ENCODE measurements around the gene ATP6V0A4.
"Not testable (repeated sequence)": the region's sequence is repeated elsewhere in the genome, so short reads cannot be mapped to it uniquely, and the experiment has no call there.

Gene ATP6V0A4

DNA sequence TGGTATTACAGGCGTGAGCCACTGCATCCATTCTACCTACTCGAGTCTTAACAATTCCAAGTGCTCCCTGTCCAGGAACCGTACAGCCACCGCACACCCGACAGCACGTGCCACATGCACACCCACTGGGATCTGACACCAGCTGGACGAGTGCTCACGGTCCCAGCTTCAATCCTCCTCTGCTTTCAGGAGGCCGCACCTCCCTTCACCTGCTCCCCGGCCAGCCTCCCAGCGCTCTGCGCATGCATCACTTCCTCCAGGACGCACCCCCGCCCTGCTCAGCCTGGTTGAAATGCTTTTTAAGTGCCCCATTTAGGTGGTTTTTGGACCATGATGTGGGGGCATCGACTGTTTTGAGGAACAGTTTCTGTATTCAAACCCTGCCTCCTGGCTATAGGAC lies 47.5 kb downstream of the ATP6V0A4 start:
- Mint-ChIP-seq H3K27me3 (peaks cover 1% of the 10 kb centered on the region), H3K4me1 (peaks cover 44% of the 10 kb centered on the region), H3K27ac (no peak overlapping the region), H3K36me3 (ENCODE audit: low read depth) (no peaks in the 10 kb centered on the region), H3K9me3 (peaks cover 5% of the 10 kb centered on the region), H3K4me3 (no peak overlapping the region)
- DNase-seq, result no peak
- ATAC-seq, result no peak

DNA sequence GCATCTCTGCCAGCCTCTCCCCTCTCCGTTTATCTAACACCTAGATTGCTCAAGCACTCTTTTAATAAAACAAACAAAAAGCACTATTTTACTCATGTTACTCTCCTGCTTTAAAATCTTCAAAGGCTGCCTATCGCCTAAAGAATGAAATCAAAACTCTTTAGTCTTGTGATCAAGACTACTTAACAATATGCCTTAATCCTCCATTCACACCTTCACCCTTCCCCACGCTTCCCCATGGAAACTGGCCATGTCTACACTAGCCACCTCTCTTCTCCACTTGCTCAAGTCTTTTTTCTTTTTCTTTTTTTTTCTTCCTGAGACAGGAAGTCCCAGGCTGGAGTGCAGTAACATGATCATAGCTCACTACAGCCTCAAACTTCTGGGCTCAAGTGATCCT lies 48.0 kb downstream of the ATP6V0A4 start:
- H3K9me3 Mint-ChIP-seq, result peaks cover 5% of the 10 kb centered on the region
- H3K27ac Mint-ChIP-seq, result no peak overlapping the region
- H3K27me3 Mint-ChIP-seq, result peaks cover 1% of the 10 kb centered on the region
- ATAC-seq (no peak), DNase-seq (no peak)
- no peaks in the 10 kb centered on the region for H3K36me3 Mint-ChIP-seq (ENCODE audit: low read depth)
- H3K4me1 Mint-ChIP-seq, result peaks cover 47% of the 10 kb centered on the region
- no peak overlapping the region for H3K4me3 Mint-ChIP-seq

- no peak overlapping the region for H3K27ac Mint-ChIP-seq
- H3K36me3 Mint-ChIP-seq (ENCODE audit: low read depth), result no peaks in the 10 kb centered on the region
- H3K27me3 Mint-ChIP-seq, result peaks cover 1% of the 10 kb centered on the region
- peaks cover 44% of the 10 kb centered on the region for H3K4me1 Mint-ChIP-seq
- ATAC-seq (no peak), DNase-seq (no peak)
- H3K4me3 Mint-ChIP-seq, result no peak overlapping the region
- H3K9me3 Mint-ChIP-seq, result peaks cover 5% of the 10 kb centered on the region
These were observed 49.3 kb downstream of the ATP6V0A4 start for GRCh38 chr7:138748666-138749065.

DNA sequence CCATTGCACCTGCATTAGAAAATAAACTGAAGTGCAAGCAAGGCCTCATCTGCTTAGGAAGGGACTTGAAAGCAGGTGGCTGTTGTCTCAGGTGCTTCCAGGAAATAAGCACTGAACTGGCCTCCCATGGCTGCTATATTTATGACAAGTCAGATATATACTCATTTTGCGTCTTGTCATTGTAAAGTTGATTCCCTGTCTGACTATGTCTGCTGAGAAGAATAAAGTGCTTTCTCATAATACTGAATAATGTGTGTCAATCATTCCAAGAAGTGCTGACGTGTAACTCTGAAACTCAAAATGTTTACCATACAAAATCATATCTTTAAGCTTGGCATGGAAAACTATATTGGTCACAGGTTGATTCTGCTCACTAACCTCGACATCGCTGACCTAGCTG lies 51.9 kb downstream of the ATP6V0A4 start:
- Mint-ChIP-seq H3K27ac (no peak overlapping the region), H3K27me3 (peaks cover 1% of the 10 kb centered on the region), H3K4me3 (no peak overlapping the region), H3K9me3 (no peaks in the 10 kb centered on the region), H3K4me1 (peaks cover 18% of the 10 kb centered on the region), H3K36me3 (ENCODE audit: low read depth) (no peaks in the 10 kb centered on the region)
- DNase-seq, result no peak
- ATAC-seq, result peak; percentile 18

DNA sequence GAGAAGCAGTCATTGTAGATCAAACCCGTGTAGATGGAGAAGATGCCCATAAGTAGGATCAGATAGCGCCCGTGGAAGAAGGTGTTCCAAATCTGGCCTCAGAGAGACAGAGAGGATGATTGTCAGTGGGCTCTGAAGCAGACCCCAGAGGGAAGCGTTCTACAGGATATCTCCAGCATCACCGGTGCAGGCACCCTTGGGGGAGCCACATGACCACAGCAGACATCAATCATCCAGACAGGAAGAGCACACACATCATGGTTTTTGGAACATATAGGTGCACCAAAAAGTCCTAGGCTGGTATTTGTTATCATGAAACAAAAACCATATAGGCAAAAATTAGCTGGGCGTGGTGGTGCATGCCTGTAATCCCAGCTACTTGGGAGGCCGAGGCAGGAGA lies 52.8 kb downstream of the ATP6V0A4 start:
- Mint-ChIP-seq H3K27me3 (no peaks in the 10 kb centered on the region), H3K4me3 (no peak overlapping the region), H3K4me1 (peaks cover 10% of the 10 kb centered on the region), H3K27ac (no peak overlapping the region), H3K36me3 (ENCODE audit: low read depth) (no peaks in the 10 kb centered on the region), H3K9me3 (no peaks in the 10 kb centered on the region)
- ATAC-seq (peak; percentile 40), DNase-seq (no peak)

DNA sequence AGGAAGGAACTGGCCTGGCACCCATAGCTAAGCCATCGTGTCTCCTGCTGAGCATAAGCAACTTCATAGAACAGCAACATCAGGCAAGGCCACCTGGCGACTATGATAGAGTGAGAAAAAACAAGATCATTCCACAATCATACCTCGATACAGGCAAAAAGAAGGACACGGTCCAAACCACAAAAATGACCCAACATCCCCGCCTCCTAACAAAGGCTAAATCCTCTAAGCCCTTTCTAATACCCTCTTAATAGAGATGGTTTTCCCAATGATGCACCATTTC lies 56.6 kb downstream of the ATP6V0A4 start:
- DNase-seq (no peak), ATAC-seq (no peak)
- Mint-ChIP-seq H3K9me3 (peaks cover 4% of the 10 kb centered on the region), H3K27ac (no peak overlapping the region), H3K36me3 (ENCODE audit: low read depth) (no peaks in the 10 kb centered on the region), H3K4me1 (peaks cover 6% of the 10 kb centered on the region), H3K4me3 (no peak overlapping the region), H3K27me3 (no peaks in the 10 kb centered on the region)

DNA sequence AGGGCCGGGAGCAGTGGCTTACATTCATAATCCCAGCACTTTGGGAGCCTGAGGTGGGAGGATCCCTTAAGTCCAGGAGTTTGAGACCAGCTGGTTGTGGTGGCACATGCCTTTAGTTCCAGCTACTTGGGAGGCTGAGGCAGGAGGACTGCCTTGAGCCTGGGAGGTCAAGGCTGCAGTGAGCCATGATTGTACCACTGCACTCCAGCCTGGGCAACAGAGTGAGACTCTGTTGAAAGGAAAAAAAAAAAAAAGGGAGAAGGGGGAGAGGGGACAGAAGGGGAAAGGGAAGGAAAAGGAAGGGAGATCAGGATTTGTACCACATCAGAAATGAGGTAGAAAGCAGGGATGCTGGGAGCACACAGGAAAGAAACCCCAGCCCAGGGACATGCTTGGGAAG lies 58.1 kb downstream of the ATP6V0A4 start:
- Mint-ChIP-seq H3K27ac (no peak overlapping the region), H3K9me3 (peaks cover 4% of the 10 kb centered on the region), H3K4me1 (no peaks in the 10 kb centered on the region), H3K36me3 (ENCODE audit: low read depth) (no peaks in the 10 kb centered on the region), H3K27me3 (no peaks in the 10 kb centered on the region), H3K4me3 (no peak overlapping the region)
- no peak for DNase-seq
- ATAC-seq, result no peak

DNA sequence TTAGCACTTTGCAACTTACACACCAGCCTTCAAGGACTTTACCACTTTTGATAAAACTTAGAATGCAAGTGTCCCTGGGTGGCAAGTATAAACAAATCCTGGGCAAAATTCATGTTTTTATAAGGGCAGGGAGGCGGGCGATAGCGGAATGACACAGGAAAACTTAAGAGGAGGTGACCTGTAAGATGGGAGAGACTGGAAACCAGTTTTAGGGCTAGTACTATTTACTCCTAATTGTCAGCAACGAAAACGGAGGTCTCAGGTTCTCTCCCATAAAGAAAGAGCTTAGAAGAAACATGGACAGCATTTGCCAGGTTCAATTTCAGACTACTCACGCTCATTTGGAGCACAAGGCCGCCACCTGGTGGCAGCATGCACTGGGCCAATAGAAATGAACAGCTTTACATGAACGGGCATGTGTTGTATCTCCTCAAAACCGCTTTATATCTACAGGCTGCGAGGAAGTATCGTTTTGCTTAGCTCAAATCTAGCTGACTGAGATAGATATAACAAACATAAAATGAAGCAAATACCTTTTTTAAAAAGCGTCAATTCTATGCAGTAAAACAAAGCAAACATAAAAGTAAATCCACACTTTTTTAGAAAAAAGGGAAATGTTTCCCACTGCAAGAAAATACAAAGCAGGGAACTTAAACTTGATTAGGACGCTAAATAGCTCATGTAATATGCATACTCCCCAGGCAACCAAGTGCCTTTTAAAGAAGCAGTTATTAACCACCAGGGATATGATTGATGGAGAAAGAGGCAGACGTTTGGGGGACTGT lies 59.3 kb downstream of the ATP6V0A4 start:
- peak; percentile 69 for ATAC-seq
- Mint-ChIP-seq H3K36me3 (ENCODE audit: low read depth) (no peaks in the 10 kb centered on the region), H3K4me3 (no peak overlapping the region), H3K27ac (no peak overlapping the region), H3K4me1 (no peaks in the 10 kb centered on the region), H3K27me3 (no peaks in the 10 kb centered on the region), H3K9me3 (peaks cover 4% of the 10 kb centered on the region)
- DNase-seq, result peak; percentile 78

- Mint-ChIP-seq H3K27me3 (no peaks in the 10 kb centered on the region), H3K9me3 (peaks cover 4% of the 10 kb centered on the region), H3K27ac (no peak overlapping the region), H3K4me1 (no peaks in the 10 kb centered on the region), H3K4me3 (no peak overlapping the region), H3K36me3 (ENCODE audit: low read depth) (no peaks in the 10 kb centered on the region)
- DNase-seq (no peak), ATAC-seq (no peak)
These were observed 59.9 kb downstream of the ATP6V0A4 start for GRCh38 chr7:138738114-138738513.

GRCh38 chr7:138735399-138735798 lies 62.6 kb downstream of the ATP6V0A4 start:
- Mint-ChIP-seq H3K4me1 (no peaks in the 10 kb centered on the region), H3K9me3 (peaks cover 4% of the 10 kb centered on the region), H3K4me3 (no peak overlapping the region), H3K36me3 (ENCODE audit: low read depth) (no peaks in the 10 kb centered on the region), H3K27ac (no peak overlapping the region), H3K27me3 (peaks cover 4% of the 10 kb centered on the region)
- ATAC-seq, result no peak
- no peak for DNase-seq

- not testable (repeated sequence) for H3K27ac Mint-ChIP-seq; H3K9me3 Mint-ChIP-seq; H3K27me3 Mint-ChIP-seq; DNase-seq; H3K4me3 Mint-ChIP-seq; H3K4me1 Mint-ChIP-seq; ATAC-seq; H3K36me3 Mint-ChIP-seq (ENCODE audit: low read depth)
These were observed 66.3 kb downstream of the ATP6V0A4 start for GRCh38 chr7:138731733-138732132.

GRCh38 chr7:138729444-138729843 lies 68.6 kb downstream of the ATP6V0A4 start:
- H3K36me3 Mint-ChIP-seq (ENCODE audit: low read depth), result no peaks in the 10 kb centered on the region

DNA sequence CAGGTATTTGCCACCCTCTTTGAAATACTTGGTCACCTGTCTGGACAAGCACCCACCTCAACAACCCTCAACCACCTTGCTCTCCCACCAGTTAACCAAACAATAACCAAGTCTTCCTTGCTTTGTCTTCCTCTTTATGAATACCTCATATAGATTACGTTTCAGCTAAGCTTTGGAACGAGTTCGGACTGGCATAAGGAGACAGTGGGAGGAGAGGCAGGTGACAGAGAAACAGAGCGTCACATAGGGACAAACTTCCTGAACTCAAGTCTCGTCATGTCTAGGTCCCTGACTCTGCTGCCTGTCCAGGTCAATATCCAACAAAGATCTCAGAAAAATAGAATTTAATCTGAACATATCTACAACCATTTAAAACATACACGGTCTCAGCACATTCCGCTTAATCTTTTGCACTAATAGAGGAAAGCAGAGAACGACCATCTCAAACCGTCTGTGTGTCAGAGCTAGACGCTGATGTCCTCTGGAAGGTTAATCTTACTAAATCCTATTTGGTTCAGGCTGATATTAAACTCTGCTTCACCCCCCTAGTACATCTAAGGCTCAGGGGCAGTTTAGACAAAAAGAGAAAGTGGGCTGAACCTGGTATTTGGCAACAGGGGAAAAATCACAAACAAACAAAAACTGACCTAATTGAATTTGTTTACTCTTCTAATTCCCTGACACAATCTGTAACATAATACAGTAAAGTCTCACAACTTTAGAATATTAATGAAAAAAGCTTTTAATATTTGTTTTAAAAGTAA lies 70.5 kb downstream of the ATP6V0A4 start:
- DNase-seq, result no peak
- no peak overlapping the region for H3K4me3 Mint-ChIP-seq
- no peak overlapping the region for H3K27ac Mint-ChIP-seq
- no peak for ATAC-seq
- peaks cover under 1% of the 10 kb centered on the region for H3K27me3 Mint-ChIP-seq
- no peaks in the 10 kb centered on the region for H3K9me3 Mint-ChIP-seq
- no peaks in the 10 kb centered on the region for H3K4me1 Mint-ChIP-seq
- no peaks in the 10 kb centered on the region for H3K36me3 Mint-ChIP-seq (ENCODE audit: low read depth)

More at GRCh38 chr7:138729444-138729843, 68.6 kb downstream of the ATP6V0A4 start:
- no peak overlapping the region for H3K4me3 Mint-ChIP-seq
- H3K4me1 Mint-ChIP-seq, result no peaks in the 10 kb centered on the region
- H3K9me3 Mint-ChIP-seq, result no peaks in the 10 kb centered on the region
- no peak for DNase-seq
- H3K27me3 Mint-ChIP-seq, result peaks cover 4% of the 10 kb centered on the region
- no peak overlapping the region for H3K27ac Mint-ChIP-seq
- ATAC-seq, result no peak

GRCh38 chr7:138726288-138726687 lies 71.7 kb downstream of the ATP6V0A4 start:
- ATAC-seq (no peak), DNase-seq (no peak)
- Mint-ChIP-seq H3K27ac (no peak overlapping the region), H3K36me3 (ENCODE audit: low read depth) (no peaks in the 10 kb centered on the region), H3K9me3 (no peaks in the 10 kb centered on the region), H3K4me1 (no peaks in the 10 kb centered on the region), H3K4me3 (no peak overlapping the region), H3K27me3 (no peaks in the 10 kb centered on the region)

DNA sequence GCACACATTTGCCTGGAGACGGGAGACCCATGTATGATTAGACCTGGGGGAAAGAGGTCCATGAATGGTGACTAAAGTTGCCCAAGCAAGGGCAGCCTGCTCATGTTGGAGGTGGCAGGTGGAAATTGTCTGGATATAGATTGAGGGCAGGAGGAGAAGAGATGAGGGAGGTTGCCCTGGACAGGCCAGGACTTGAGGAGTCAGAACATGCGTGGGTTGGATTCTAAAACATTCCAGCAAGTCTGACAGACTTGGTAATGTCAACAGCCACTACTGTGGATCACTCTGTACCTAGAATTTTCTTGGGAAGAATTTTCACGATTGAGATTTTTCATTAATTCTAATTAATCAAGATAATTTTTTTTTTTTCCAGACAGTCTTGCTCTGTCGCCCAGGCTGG lies 77.7 kb downstream of the ATP6V0A4 start:
- Mint-ChIP-seq H3K36me3 (ENCODE audit: low read depth) (no peaks in the 10 kb centered on the region), H3K27me3 (peaks cover 15% of the 10 kb centered on the region), H3K4me1 (peaks cover 7% of the 10 kb centered on the region), H3K9me3 (no peaks in the 10 kb centered on the region), H3K4me3 (no peak overlapping the region), H3K27ac (no peak overlapping the region)
- ATAC-seq (no peak), DNase-seq (no peak)
